ENCODE measurements around the gene MAMSTR. TPM values are rescaled to one million over a fixed set of nuclear protein-coding genes. Genes with fewer than 3 reads are reported as not detected.
A peak's percentile ranks its signal among the peaks of the same experiment; 100 is the strongest.

The MAMSTR gene
- total and polyA plus RNA-seq, 9 of the 15 experiments (the other 6 are each of a cell fraction or from before 2014, with no cell fraction given) = 0.08 to 1.00 (median 0.40) TPM; not detected in 1

GRCh38 chr19:48740164-48740972 lies 20.8 kb upstream of the MAMSTR start, which contains the start of gene RASIP1 (continued):
- TF ChIP-seq ZBTB40 (IDR thresholded peaks at IDR 0.05) (peak; percentile 96), ZBTB40 (CRISPR knock-in tag; IDR thresholded peaks at IDR 0.05) (peak; percentile 76; the same call in 1 of the 2 replicates), HDAC1 (IDR thresholded peaks at IDR 0.05) (peak in 1 of 2 experiments; percentile 13; a peak in 2 of 4 replicates), PHF21A (IDR thresholded peaks at IDR 0.05; ENCODE audit: borderline replicate concordance, low read depth) (peak; percentile 85), ATF3 (IDR thresholded peaks at IDR 0.05) (peak; percentile 61), ATF3 (CRISPR knock-in tag; conservative IDR thresholded peaks at IDR 0.05) (no peak), ZNF12 (CRISPR knock-in tag; IDR thresholded peaks at IDR 0.05) (no peak), KDM1A (IDR thresholded peaks at IDR 0.05) (peak in 1 of 2 experiments; percentile 72; a peak in 2 of 4 replicates), XRCC4 (IDR thresholded peaks at IDR 0.05; ENCODE audit: extremely low read depth, insufficient read depth, insufficient read length) (no peak), FOSL1 (tag; conservative IDR thresholded peaks at IDR 0.05) (peak; percentile 72), MAZ (CRISPR knock-in tag; conservative IDR thresholded peaks at IDR 0.05 in 1 of 2, IDR thresholded peaks at IDR 0.05 in 1 of 2) (0 out of 4 replicates have a peak, but pooled peaks of 1 of the 2 experiments have one; percentile 9)

Measured in K562 (cell line).